ENCODE measurements around the gene LAMC2. TPM values are rescaled to one million over a fixed set of nuclear protein-coding genes. Genes with fewer than 3 reads are reported as not detected.
A peak's percentile ranks its signal among the peaks of the same experiment; 100 is the strongest.

LAMC2 gene
- total and polyA plus RNA-seq, 7 donors: 2.6 to 24.0 (median 4.2) TPM

DNA sequence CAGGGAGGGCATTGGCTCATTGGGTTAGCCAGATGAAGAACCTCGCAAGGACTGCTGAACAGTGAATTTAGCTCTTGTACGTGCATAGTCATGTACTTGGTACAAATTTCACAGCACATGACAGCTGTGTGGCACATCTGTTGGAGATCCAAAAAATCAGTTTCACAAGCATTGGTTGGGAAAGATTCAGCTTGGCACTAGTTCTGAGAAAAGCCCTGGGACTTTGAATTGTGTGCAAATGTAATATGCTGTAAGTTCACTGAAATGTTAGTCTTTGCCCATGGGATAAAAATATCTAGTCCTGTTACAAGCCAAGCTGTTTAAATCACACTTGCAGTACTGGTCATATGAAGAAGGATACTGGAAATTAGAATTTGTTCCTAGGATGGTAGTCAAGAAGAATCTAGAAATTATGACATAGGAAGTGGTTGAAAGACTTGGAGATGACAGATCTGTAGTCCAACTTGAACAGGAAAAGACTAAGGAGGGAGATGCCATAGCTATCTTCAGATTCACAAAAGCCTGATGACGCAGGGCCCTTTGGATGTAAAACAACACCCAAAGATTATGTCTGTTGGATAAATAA is 19.2 kb downstream of the LAMC2 start:
- Histone ChIP-seq H3K36me3 (no peaks in the 10 kb centered on the region), H3K4me1 (peaks cover 0 to 17% (median 0%) of the 10 kb centered on the region in 4 donors), H3K27me3 (no peaks in the 10 kb centered on the region), H3K4me3 (no peak overlapping the region), H3K9me3 (no peaks in the 10 kb centered on the region), H3K27ac (peak overlapping the region; percentile 60 to 79 (median 69))
- DNase-seq: peak; percentile 78
- TF ChIP-seq POLR2A (IDR thresholded peaks at IDR 0.05) (no peak), EP300 (IDR thresholded peaks at IDR 0.05) (peak in 3 of 4 donors; percentile 69 to 82 (median 81)), POLR2AphosphoS5 (IDR thresholded peaks at IDR 0.05) (peak; percentile 65 to 83 (median 73)), CTCF (IDR thresholded peaks at IDR 0.05) (no peak)
- 89 to 91% methylated on average over 3 of the region's 3 CpGs for WGBS, 2 donors
- intact Hi-C loops (cut with DNase I): no loop called here

GRCh38 chr1:183206538-183207122 is 20.6 kb downstream of the LAMC2 start:
- Histone ChIP-seq H3K4me3 (no peak overlapping the region), H3K27ac (no peak overlapping the region), H3K36me3 (no peaks in the 10 kb centered on the region), H3K9me3 (no peaks in the 10 kb centered on the region), H3K4me1 (peaks cover 0 to 17% (median 0%) of the 10 kb centered on the region in 4 donors), H3K27me3 (no peaks in the 10 kb centered on the region)
- no peak for TF ChIP-seq EP300 (IDR thresholded peaks at IDR 0.05)
- TF ChIP-seq POLR2A (IDR thresholded peaks at IDR 0.05): no peak
- TF ChIP-seq POLR2AphosphoS5 (IDR thresholded peaks at IDR 0.05): no peak
- TF ChIP-seq CTCF (IDR thresholded peaks at IDR 0.05): no peak
- WGBS, 2 donors: 93 to 95% methylated on average over 6 of the region's 6 CpGs
- intact Hi-C loops (cut with DNase I): no loop called here
- DNase-seq: no peak

- intact Hi-C loops (cut with DNase I): no loop called here
- no peaks in the 10 kb centered on the region for H3K27me3 ChIP-seq
- no peaks in the 10 kb centered on the region for H3K36me3 ChIP-seq
- DNase-seq: no peak
- no peak overlapping the region for H3K4me3 ChIP-seq
- peaks cover 0 to 14% (median 0%) of the 10 kb centered on the region in 4 donors for H3K4me1 ChIP-seq
- no peaks in the 10 kb centered on the region for H3K9me3 ChIP-seq
- TF ChIP-seq POLR2A (IDR thresholded peaks at IDR 0.05) (no peak), CTCF (IDR thresholded peaks at IDR 0.05) (no peak), POLR2AphosphoS5 (IDR thresholded peaks at IDR 0.05) (no peak), EP300 (IDR thresholded peaks at IDR 0.05) (no peak)
- peak overlapping the region in 1 of 4 donors; percentile 12 for H3K27ac ChIP-seq
These were observed 23.6 kb downstream of the LAMC2 start for GRCh38 chr1:183209533-183210158.

DNA sequence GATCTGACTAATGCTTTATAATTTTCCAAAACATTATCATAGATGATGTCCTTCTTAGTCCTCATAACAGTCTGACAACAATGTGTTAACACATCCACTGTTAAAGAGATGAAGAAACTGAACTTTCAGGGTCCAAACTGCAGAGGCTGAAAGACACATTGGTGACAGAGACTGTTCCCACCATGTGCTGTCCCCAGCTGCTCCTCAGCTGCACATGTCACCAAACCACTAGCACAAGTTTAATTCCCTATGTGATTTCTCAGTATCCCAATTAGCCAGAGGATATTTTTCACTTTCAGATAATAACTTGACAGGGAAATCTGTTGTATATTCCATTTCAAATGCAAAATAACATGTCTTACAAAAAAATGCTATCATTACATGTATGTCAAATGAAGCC is 24.6 kb downstream of the LAMC2 start:
- Histone ChIP-seq H3K4me1 (peaks cover 0 to 3% (median 0%) of the 10 kb centered on the region in 4 donors), H3K4me3 (no peak overlapping the region), H3K36me3 (no peaks in the 10 kb centered on the region), H3K27ac (no peak overlapping the region), H3K9me3 (no peaks in the 10 kb centered on the region), H3K27me3 (no peaks in the 10 kb centered on the region)
- DNase-seq: no peak
- intact Hi-C loops (cut with DNase I): no loop called here
- TF ChIP-seq EP300 (IDR thresholded peaks at IDR 0.05) (no peak), POLR2A (IDR thresholded peaks at IDR 0.05) (no peak), POLR2AphosphoS5 (IDR thresholded peaks at IDR 0.05) (no peak), CTCF (IDR thresholded peaks at IDR 0.05) (no peak)
